ENCODE results near the gene PGGT1B. TPM values are rescaled to one million over a fixed set of nuclear protein-coding genes. Genes with fewer than 3 reads are reported as not detected.

The PGGT1B gene
- total RNA-seq, 1 experiment from 2014 or later: 46.4 TPM

DNA sequence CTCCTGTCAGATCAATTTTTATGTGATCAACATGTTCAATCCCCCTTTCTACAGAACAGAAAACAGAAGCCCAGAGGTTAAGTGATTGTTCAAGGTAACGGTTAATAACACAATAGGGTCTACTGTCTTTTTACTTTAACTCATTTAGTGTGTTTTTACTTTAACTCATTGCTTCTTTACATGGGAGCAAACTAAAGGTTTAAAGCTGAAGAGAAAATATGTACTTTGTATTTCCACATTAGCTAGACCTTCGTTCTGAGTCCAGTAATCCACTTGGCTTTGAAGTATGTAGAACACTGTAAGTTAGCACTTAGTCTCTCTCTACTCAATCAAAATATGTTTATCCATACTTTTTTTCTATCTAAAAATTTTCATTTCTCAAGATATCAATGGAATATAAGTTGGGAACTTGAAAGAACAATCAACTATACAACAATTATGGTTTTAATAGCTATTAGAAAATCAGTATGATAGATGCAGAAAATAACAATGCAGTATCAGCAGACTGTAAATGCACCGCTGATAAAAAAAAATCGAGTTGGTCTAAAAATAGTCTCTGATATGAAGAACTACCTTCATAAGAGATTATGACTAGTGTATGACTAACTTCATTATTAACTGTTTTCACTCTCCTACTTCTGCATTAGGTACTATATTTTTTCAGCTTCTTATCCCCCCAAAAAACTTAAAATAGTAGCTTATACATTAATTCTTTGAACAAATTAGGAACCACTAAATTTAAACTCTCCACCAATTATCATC is 20.6 kb downstream of the PGGT1B start:
- TF ChIP-seq, protein P1, sequence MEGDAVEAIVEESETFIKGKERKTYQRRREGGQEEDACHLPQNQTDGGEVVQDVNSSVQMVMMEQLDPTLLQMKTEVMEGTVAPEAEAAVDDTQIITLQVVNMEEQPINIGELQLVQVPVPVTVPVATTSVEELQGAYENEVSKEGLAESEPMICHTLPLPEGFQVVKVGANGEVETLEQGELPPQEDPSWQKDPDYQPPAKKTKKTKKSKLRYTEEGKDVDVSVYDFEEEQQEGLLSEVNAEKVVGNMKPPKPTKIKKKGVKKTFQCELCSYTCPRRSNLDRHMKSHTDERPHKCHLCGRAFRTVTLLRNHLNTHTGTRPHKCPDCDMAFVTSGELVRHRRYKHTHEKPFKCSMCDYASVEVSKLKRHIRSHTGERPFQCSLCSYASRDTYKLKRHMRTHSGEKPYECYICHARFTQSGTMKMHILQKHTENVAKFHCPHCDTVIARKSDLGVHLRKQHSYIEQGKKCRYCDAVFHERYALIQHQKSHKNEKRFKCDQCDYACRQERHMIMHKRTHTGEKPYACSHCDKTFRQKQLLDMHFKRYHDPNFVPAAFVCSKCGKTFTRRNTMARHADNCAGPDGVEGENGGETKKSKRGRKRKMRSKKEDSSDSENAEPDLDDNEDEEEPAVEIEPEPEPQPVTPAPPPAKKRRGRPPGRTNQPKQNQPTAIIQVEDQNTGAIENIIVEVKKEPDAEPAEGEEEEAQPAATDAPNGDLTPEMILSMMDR (IDR thresholded peaks at IDR 0.05; ENCODE audit: unreplicated experiment): no peak
- H3K36me3 Mint-ChIP-seq (ENCODE audit: insufficient read depth, unreplicated experiment): no peaks in the 10 kb centered on the region
- BruUV-seq (replicated peaks): no TSS peak
- intact Hi-C loops (cut with micrococcal nuclease; ENCODE audit: unreplicated experiment): loop anchor here (10.0 kb wide), 1 partner anchor 877 kb away; the partner anchor contains the start of gene KCNN2
- no peaks in the 10 kb centered on the region for H3K27me3 Mint-ChIP-seq (ENCODE audit: unreplicated experiment)
- no peaks in the 10 kb centered on the region for H3K9me3 Mint-ChIP-seq (ENCODE audit: low read depth, unreplicated experiment)
- peaks cover 22% of the 10 kb centered on the region for H3K4me1 Mint-ChIP-seq (ENCODE audit: low read depth, unreplicated experiment)
- DNase-seq: no peak
- CTCF ChIA-PET: interaction anchor here (0.6 to 2.4 kb wide), 3 partner anchors 141 to 1847 kb away, joined by 3 to 7 read pairs (median 4); no protein-coding TSS in a partner anchor
- H3K4me3 Mint-ChIP-seq (ENCODE audit: low read depth, unreplicated experiment): no peak overlapping the region
- no peak overlapping the region for H3K27ac Mint-ChIP-seq (ENCODE audit: unreplicated experiment)

DNA sequence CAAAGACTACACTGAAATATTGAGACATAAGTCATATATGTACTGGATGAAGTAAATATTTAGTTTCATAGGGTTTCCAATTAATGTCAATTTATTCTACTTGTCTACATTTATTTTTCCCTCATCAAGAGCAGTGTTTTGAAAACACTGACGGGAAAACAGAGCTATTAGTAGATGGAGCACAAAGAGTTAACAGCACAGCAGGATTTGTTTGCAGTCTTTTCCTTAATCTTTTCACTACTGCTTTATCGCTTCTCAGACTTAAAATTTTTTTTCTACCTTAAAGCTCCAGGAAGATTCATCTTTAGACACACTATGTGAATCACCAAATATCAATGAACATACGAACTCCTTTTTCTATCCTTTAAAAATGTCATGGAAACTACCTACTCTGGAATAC is 25.6 kb downstream of the PGGT1B start:
- CTCF ChIA-PET: interaction anchor here (0.9 kb wide), 1 partner anchor 25 kb away, joined by 3 read pairs; no protein-coding TSS in a partner anchor
- TF ChIP-seq, protein P1 (IDR thresholded peaks at IDR 0.05; ENCODE audit: unreplicated experiment): no peak
- Mint-ChIP-seq H3K27ac (ENCODE audit: unreplicated experiment) (no peak overlapping the region), H3K27me3 (ENCODE audit: unreplicated experiment) (no peaks in the 10 kb centered on the region), H3K36me3 (ENCODE audit: insufficient read depth, unreplicated experiment) (peaks cover 5% of the 10 kb centered on the region), H3K9me3 (ENCODE audit: low read depth, unreplicated experiment) (no peaks in the 10 kb centered on the region), H3K4me1 (ENCODE audit: low read depth, unreplicated experiment) (peaks cover 1% of the 10 kb centered on the region), H3K4me3 (ENCODE audit: low read depth, unreplicated experiment) (no peak overlapping the region)
- intact Hi-C loops (cut with micrococcal nuclease; ENCODE audit: unreplicated experiment): no loop called here
- BruUV-seq (replicated peaks): no TSS peak
- DNase-seq: no peak

DNA sequence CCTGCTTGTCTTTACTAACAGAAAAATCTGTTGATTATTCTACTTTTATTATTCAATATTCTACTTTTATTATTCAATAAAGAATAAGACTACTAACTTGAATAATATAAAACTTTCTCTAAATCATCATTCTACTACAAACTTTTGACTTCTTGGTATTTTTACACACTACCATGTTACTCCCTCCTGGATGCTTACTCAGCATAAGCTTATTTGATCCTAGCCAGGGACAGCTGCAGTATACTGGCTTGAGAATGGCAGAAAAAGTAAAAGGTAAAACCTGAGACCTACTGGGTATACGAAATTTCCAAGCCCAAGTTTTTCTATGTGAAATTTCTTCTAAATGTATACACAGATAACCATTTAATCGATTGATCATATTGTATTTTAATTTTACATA is 26.1 kb downstream of the PGGT1B start:
- no peak overlapping the region for H3K4me3 Mint-ChIP-seq (ENCODE audit: low read depth, unreplicated experiment)
- peaks cover 5% of the 10 kb centered on the region for H3K36me3 Mint-ChIP-seq (ENCODE audit: insufficient read depth, unreplicated experiment)

GRCh38 chr5:115231598-115231997 is 31.1 kb downstream of the PGGT1B start:
- H3K36me3 Mint-ChIP-seq (ENCODE audit: insufficient read depth, unreplicated experiment): peaks cover 5% of the 10 kb centered on the region

More for the DNA sequence above, 26.1 kb downstream of the PGGT1B start:
- H3K27ac Mint-ChIP-seq (ENCODE audit: unreplicated experiment): no peak overlapping the region
- no peaks in the 10 kb centered on the region for H3K9me3 Mint-ChIP-seq (ENCODE audit: low read depth, unreplicated experiment)
- BruUV-seq (replicated peaks): no TSS peak
- CTCF ChIA-PET: interaction anchor here (0.9 kb wide), 1 partner anchor 25 kb away, joined by 3 read pairs; no protein-coding TSS in a partner anchor
- intact Hi-C loops (cut with micrococcal nuclease; ENCODE audit: unreplicated experiment): no loop called here
- no peaks in the 10 kb centered on the region for H3K4me1 Mint-ChIP-seq (ENCODE audit: low read depth, unreplicated experiment)
- TF ChIP-seq, protein P1 (IDR thresholded peaks at IDR 0.05; ENCODE audit: unreplicated experiment): no peak
- no peaks in the 10 kb centered on the region for H3K27me3 Mint-ChIP-seq (ENCODE audit: unreplicated experiment)
- DNase-seq: no peak

More at GRCh38 chr5:115231598-115231997, 31.1 kb downstream of the PGGT1B start:
- intact Hi-C loops (cut with micrococcal nuclease; ENCODE audit: unreplicated experiment): no loop called here
- TF ChIP-seq, protein P1 (IDR thresholded peaks at IDR 0.05; ENCODE audit: unreplicated experiment): no peak
- CTCF ChIA-PET: no interaction called here
- no TSS peak for BruUV-seq (replicated peaks)
- Mint-ChIP-seq H3K4me1 (ENCODE audit: low read depth, unreplicated experiment) (no peaks in the 10 kb centered on the region), H3K27ac (ENCODE audit: unreplicated experiment) (no peak overlapping the region), H3K27me3 (ENCODE audit: unreplicated experiment) (no peaks in the 10 kb centered on the region), H3K4me3 (ENCODE audit: low read depth, unreplicated experiment) (no peak overlapping the region), H3K9me3 (ENCODE audit: low read depth, unreplicated experiment) (no peaks in the 10 kb centered on the region)
- no peak for DNase-seq
